ENCODE measurements around the gene SPIRE2. TPM values are rescaled to one million over a fixed set of nuclear protein-coding genes. Genes with fewer than 3 reads are reported as not detected.

SPIRE2 gene
- total RNA-seq, 1 experiment from 2014 or later = 3.8 TPM

GRCh38 chr16:89918453-89919347 is 90.4 kb downstream of the SPIRE2 start, which contains the start of gene MC1R:
MC1R (plus strand) TSS chr16:89918862; CDS start chr16:89919259, 397 bp downstream.
- no TSS peak for BruUV-seq (replicated peaks)
- H3K36me3 Mint-ChIP-seq (ENCODE audit: insufficient read depth, unreplicated experiment) = peaks cover 18% of the 10 kb centered on the region
- no peak for DNase-seq (ENCODE audit: unreplicated experiment)
- peaks cover 17% of the 10 kb centered on the region for H3K4me1 Mint-ChIP-seq (ENCODE audit: insufficient read depth, unreplicated experiment)
- CTCF ChIA-PET = no interaction called here
- no peak within 1 kb of the TSS for H3K27ac Mint-ChIP-seq (ENCODE audit: low read depth, unreplicated experiment)
- H3K4me3 Mint-ChIP-seq (ENCODE audit: unreplicated experiment) = peak within 1 kb of the TSS; percentile 57
- POLR2A ChIA-PET = interaction anchor here (1.0 to 1.1 kb wide), 2 partner anchors 10 to 55 kb away, joined by 3 to 5 read pairs; no protein-coding TSS in a partner anchor
- H3K27me3 Mint-ChIP-seq (ENCODE audit: insufficient read depth, unreplicated experiment) = no peaks in the 10 kb centered on the region
- no peaks in the 10 kb centered on the region for H3K9me3 Mint-ChIP-seq (ENCODE audit: unreplicated experiment)
- intact Hi-C loops (cut with micrococcal nuclease) = no loop called here
- TF ChIP-seq CTCF (IDR thresholded peaks at IDR 0.05; ENCODE audit: unreplicated experiment) = no peak

GRCh38 chr16:89919535-89920406 is 91.5 kb downstream of the SPIRE2 start:
- no peak overlapping the region for H3K4me3 Mint-ChIP-seq (ENCODE audit: unreplicated experiment)
- CTCF ChIA-PET = no interaction called here
- peaks cover 13% of the 10 kb centered on the region for H3K36me3 Mint-ChIP-seq (ENCODE audit: insufficient read depth, unreplicated experiment)
- POLR2A ChIA-PET = no interaction called here
- intact Hi-C loops (cut with micrococcal nuclease) = loop anchor here (5.0 kb wide), 1 partner anchor 217 kb away; the partner anchor contains the start of gene SPATA2L
- DNase-seq (ENCODE audit: unreplicated experiment) = no peak
- H3K9me3 Mint-ChIP-seq (ENCODE audit: unreplicated experiment) = no peaks in the 10 kb centered on the region
- H3K27ac Mint-ChIP-seq (ENCODE audit: low read depth, unreplicated experiment) = no peak overlapping the region
- no peak for TF ChIP-seq CTCF (IDR thresholded peaks at IDR 0.05; ENCODE audit: unreplicated experiment)
- no TSS peak for BruUV-seq (replicated peaks)
- peaks cover 17% of the 10 kb centered on the region for H3K4me1 Mint-ChIP-seq (ENCODE audit: insufficient read depth, unreplicated experiment)
- no peaks in the 10 kb centered on the region for H3K27me3 Mint-ChIP-seq (ENCODE audit: insufficient read depth, unreplicated experiment)

- no TSS peak for BruUV-seq (replicated peaks)
- peaks cover 13% of the 10 kb centered on the region for H3K36me3 Mint-ChIP-seq (ENCODE audit: insufficient read depth, unreplicated experiment)
- no peak overlapping the region for H3K27ac Mint-ChIP-seq (ENCODE audit: low read depth, unreplicated experiment)
- CTCF ChIA-PET = interaction anchor here (0.6 kb wide), 1 partner anchor 234 kb away, joined by 3 read pairs; the partner anchor contains the start of gene CDK10
- no peak for DNase-seq (ENCODE audit: unreplicated experiment)
- no peaks in the 10 kb centered on the region for H3K27me3 Mint-ChIP-seq (ENCODE audit: insufficient read depth, unreplicated experiment)
- TF ChIP-seq CTCF (IDR thresholded peaks at IDR 0.05; ENCODE audit: unreplicated experiment) = no peak
- H3K4me1 Mint-ChIP-seq (ENCODE audit: insufficient read depth, unreplicated experiment) = peaks cover 17% of the 10 kb centered on the region
- POLR2A ChIA-PET = interaction anchor here (2.2 kb wide), 1 partner anchor 14 kb away, joined by 8 read pairs; no protein-coding TSS in a partner anchor
- no peak overlapping the region for H3K4me3 Mint-ChIP-seq (ENCODE audit: unreplicated experiment)
- H3K9me3 Mint-ChIP-seq (ENCODE audit: unreplicated experiment) = no peaks in the 10 kb centered on the region
- intact Hi-C loops (cut with micrococcal nuclease) = loop anchor here (5.0 kb wide), 1 partner anchor 218 kb away; the partner anchor contains the start of gene SPATA2L
These were observed 92.4 kb downstream of the SPIRE2 start for GRCh38 chr16:89920723-89921122.

Other genes starting within 250 kb of the SPIRE2 start
- gene DPEP1, start 214.8 kb upstream of the SPIRE2 start, total RNA-seq (2022) = 0.29 and 0.82 TPM in 2 replicates
- 59.7 and 62.4 TPM in 2 replicates for gene CHMP1A, start 170.8 kb upstream of the SPIRE2 start, total RNA-seq (2022)
- gene SPATA33, start 170.6 kb upstream of the SPIRE2 start, total RNA-seq (2022) = 7.2 and 9.5 TPM in 2 replicates
- 73.0 and 83.4 TPM in 2 replicates for gene CDK10, start 141.8 kb upstream of the SPIRE2 start, total RNA-seq (2022)
- gene SPATA2L, start 126.8 kb upstream of the SPIRE2 start, total RNA-seq (2022) = 12.1 and 12.5 TPM in 2 replicates
- 12.0 and 13.2 TPM in 2 replicates for gene VPS9D1, start 107.6 kb upstream of the SPIRE2 start, total RNA-seq (2022)
- gene ZNF276, start 106.9 kb upstream of the SPIRE2 start, total RNA-seq (2022) = 32.7 and 33.6 TPM in 2 replicates
- 18.5 and 30.6 TPM in 2 replicates for gene FANCA, start 11.8 kb upstream of the SPIRE2 start, total RNA-seq (2022)
- gene TCF25, start 45.1 kb downstream of the SPIRE2 start, total RNA-seq (2022) = 200 and 239 TPM in 2 replicates
- gene MC1R, start 90.4 kb downstream of the SPIRE2 start, total RNA-seq (2022) = 12.0 and 13.1 TPM in 2 replicates
- gene TUBB3, start 94.9 kb downstream of the SPIRE2 start, total RNA-seq (2022) = 20.2 and 23.0 TPM in 2 replicates
- 68.8 and 78.2 TPM in 2 replicates for gene DEF8, start 120.3 kb downstream of the SPIRE2 start, total RNA-seq (2022)
- gene DBNDD1, start 191.0 kb downstream of the SPIRE2 start, total RNA-seq (2022) = 3.5 TPM in 2 replicates
- gene PRDM7, start 248.9 kb downstream of the SPIRE2 start, total RNA-seq (2022) = not detected in 2 replicates

Data from MCF 10A (cell line).